Coronary artery (tissue), 2 donors: Measurements from ENCODE around the gene PREX1.

Experiments
- DNase-seq: peaks from one replicate; pipeline ENCODE4 v3.0.0-alpha.2; 2017; ENCODE audit warnings: low spot score
- H3K27ac ChIP-seq, 2 donors: fragments of 200-600 bp; sonication (generic); one replicate each; pipeline ENCODE4 v1.5.1; 2016 to 2019
- H3K4me3 ChIP-seq: fragments of 200-600 bp; sonication (generic); 2 replicates; pipeline ENCODE4 v1.5.1; 2016; ENCODE audit warnings: mild to moderate bottlenecking, moderate library complexity
- CTCF ChIP-seq: fragments of 200-600 bp; sonication (generic); IDR thresholded peaks from one replicate; pipeline ENCODE4 v1.5.1; 2019; ENCODE audit warnings: antibody characterized with exemption

Gene PREX1

GRCh38 chr20:48735112-48735511 lies 92.7 kb downstream of the PREX1 start:
- no peak for TF ChIP-seq CTCF
- Histone ChIP-seq H3K4me3 (no peak overlapping the region), H3K27ac (no peak overlapping the region)
- DNase-seq = no peak

- Histone ChIP-seq H3K27ac (no peak overlapping the region), H3K4me3 (no peak overlapping the region)
- no peak for TF ChIP-seq CTCF
- no peak for DNase-seq
Measured at GRCh38 chr20:48734104-48734749, 93.6 kb downstream of the PREX1 start.

- TF ChIP-seq CTCF = no peak
- Histone ChIP-seq H3K4me3 (no peak overlapping the region), H3K27ac (no peak overlapping the region)
- no peak for DNase-seq
Measured at GRCh38 chr20:48733296-48733790, 94.5 kb downstream of the PREX1 start.

DNA sequence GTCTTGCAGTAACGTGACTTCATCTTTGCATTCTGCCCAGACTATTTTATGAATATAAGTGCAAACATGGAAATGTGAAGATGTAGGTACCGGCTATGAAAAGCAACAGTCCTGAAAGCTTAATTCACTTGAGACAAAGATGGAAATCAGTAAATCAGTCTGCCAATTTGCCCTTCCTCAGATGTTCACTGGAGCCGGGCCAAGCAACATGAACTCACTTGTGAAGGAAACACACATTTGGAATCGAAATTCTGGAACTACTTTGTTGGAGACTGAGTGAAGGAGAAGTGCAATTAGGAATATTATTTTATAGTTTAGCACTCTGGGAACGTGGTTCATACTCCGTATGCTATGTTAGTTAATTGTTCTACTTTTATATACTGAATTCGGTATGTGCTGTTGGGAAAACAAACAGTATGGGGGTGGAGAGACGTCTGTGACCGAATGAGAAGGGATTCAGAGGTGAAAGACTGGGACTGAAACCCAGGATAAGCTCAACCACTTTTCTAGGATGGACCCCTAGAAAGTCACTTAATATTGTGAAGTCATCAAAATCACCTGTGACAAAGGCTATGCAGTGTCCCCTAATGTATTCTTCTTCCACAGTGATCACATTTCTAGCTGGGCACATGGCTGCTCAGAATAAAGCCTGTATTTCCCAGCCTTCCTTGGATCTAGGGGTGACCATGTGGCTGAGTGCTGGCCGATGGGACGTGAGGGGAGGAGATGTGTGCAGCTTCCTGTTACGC lies 95.5 kb downstream of the PREX1 start:
- DNase-seq = no peak
- no peak for TF ChIP-seq CTCF
- Histone ChIP-seq H3K4me3 (no peak overlapping the region), H3K27ac (no peak overlapping the region)

DNA sequence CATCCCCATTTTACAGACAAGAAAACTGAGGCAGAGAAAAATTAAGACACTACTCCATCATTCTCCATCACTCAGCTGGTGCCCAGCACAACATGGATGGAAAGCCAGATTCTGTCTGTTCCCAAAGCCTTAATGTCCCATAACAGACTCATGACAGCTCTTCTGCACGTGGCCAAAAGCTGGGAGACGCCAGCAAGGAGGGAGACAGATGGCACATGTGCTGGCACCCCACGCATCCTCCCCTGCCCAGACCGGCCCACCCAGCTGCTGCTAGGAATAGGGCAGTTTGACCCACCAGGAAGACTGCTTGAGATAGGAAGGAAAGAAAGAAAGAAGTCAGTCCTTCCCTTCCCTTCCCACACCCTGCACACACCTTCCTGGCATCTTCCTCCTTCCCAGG lies 96.3 kb downstream of the PREX1 start:
- no peak overlapping the region for H3K4me3 ChIP-seq
- no peak for DNase-seq
- no peak overlapping the region for H3K27ac ChIP-seq
- no peak for TF ChIP-seq CTCF

DNA sequence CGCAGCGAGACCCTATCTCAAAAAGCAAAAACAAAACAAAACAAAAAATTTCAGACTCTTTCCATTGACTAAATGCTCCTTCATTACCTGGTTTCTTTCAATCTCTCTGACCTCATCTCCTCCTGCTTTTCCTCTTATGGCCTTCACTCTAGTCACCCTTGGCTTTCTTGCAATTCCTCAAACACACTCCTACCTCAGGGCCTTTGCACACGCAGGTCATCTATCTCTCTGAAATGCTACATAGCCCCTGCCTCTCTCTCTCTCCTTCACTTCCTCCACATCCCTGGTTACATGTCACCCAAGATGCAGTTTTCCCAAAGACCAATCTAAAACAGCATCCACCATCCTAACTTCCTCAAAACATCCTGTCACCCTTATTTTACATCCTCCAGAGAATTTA lies 96.8 kb downstream of the PREX1 start:
- DNase-seq = no peak
- TF ChIP-seq CTCF = no peak
- Histone ChIP-seq H3K27ac (no peak overlapping the region), H3K4me3 (no peak overlapping the region)

DNA sequence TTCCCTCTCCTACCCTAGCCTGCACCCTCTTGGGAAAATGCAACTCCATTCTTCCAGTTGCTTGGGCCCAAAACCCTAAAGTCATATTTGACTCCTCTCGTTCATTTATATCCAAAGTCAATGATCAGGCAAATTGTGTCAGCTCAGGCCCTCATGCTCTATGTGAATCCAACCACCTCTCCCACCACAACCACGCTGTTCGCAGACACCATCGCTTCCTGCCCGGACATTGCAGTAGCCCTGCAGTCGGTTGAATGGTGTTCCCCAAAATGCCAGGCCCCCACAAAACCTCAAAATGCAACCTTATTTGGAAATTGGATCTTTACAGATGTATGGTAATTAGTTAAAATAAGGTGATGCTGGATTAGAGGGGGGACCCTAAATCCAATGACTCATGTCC lies 98.3 kb downstream of the PREX1 start:
- no peak for DNase-seq
- no peak overlapping the region for H3K4me3 ChIP-seq
- no peak for TF ChIP-seq CTCF
- no peak overlapping the region for H3K27ac ChIP-seq
